Measurements from ENCODE around the gene DNAJC15. TPM values are rescaled to one million over a fixed set of nuclear protein-coding genes. Genes with fewer than 3 reads are reported as not detected.

The DNAJC15 gene
- total and polyA plus RNA-seq, 2 donors (not counting 3 experiments of a cell fraction or from before 2014, with no cell fraction given): 21.8 to 40.8 TPM

DNA sequence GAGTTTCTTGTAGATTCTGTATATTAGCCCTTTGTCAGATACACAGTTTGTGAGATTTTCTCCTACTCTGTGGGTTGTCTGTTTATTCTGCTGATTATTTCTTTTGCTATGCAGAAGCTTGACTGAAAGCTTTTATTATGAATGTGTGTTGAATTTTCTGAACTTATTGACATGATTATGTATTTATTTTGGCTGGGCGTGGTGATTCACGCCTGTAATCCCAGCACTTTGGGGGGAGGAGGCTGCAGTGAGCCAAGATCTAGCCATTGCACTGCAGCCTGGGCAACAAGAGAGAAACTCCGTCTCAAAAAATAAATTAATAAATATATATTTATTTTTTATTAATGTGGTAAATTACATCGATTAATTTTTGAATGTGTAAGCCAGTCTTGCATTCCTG, 78.9 kb downstream of the DNAJC15 start:
- TF ChIP-seq, protein P1, sequence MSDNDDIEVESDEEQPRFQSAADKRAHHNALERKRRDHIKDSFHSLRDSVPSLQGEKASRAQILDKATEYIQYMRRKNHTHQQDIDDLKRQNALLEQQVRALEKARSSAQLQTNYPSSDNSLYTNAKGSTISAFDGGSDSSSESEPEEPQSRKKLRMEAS (IDR thresholded peaks at IDR 0.05; ENCODE audit: insufficient read depth, insufficient read length): no peak
- no peak for TF ChIP-seq FOS (IDR thresholded peaks at IDR 0.05; ENCODE audit: borderline replicate concordance, insufficient read depth, low read length)
- no peak for TF ChIP-seq POLR2A (IDR thresholded peaks at IDR 0.05; ENCODE audit: low read depth, low read length)
- TF ChIP-seq EZH2 (IDR thresholded peaks at IDR 0.05; ENCODE audit: borderline replicate concordance, low read depth, low read length, severe bottlenecking): no peak
- no peak for TF ChIP-seq GATA2 (IDR thresholded peaks at IDR 0.05; ENCODE audit: insufficient read depth, insufficient read length, low read depth, low read length)
- TF ChIP-seq, protein P2, sequence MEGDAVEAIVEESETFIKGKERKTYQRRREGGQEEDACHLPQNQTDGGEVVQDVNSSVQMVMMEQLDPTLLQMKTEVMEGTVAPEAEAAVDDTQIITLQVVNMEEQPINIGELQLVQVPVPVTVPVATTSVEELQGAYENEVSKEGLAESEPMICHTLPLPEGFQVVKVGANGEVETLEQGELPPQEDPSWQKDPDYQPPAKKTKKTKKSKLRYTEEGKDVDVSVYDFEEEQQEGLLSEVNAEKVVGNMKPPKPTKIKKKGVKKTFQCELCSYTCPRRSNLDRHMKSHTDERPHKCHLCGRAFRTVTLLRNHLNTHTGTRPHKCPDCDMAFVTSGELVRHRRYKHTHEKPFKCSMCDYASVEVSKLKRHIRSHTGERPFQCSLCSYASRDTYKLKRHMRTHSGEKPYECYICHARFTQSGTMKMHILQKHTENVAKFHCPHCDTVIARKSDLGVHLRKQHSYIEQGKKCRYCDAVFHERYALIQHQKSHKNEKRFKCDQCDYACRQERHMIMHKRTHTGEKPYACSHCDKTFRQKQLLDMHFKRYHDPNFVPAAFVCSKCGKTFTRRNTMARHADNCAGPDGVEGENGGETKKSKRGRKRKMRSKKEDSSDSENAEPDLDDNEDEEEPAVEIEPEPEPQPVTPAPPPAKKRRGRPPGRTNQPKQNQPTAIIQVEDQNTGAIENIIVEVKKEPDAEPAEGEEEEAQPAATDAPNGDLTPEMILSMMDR (IDR thresholded peaks at IDR 0.05; ENCODE audit: extremely low read depth in 1 of 2, insufficient read depth in 1 of 2, low read depth in 1 of 2, low read length in 2 of 2): no peak
- TF ChIP-seq JUN (IDR thresholded peaks at IDR 0.05; ENCODE audit: borderline replicate concordance, insufficient read depth, insufficient read length, low read depth): no peak
- TF ChIP-seq MYC (IDR thresholded peaks at IDR 0.05; ENCODE audit: low read depth, low read length): no peak
- no peak for TF ChIP-seq POLR2AphosphoS5 (IDR thresholded peaks at IDR 0.05; ENCODE audit: insufficient read depth, low read depth, low read length)
- Histone ChIP-seq H3K4me1 (ENCODE audit: control insufficient read depth, extremely low read depth, insufficient read depth, low read length) (no peaks in the 10 kb centered on the region), H3K27ac (ENCODE audit: insufficient read depth, low read depth, low read length) (no peak overlapping the region), H3K79me2 (ENCODE audit: control insufficient read depth, insufficient read depth, low read length) (peaks cover 19% of the 10 kb centered on the region), H3K27me3 (ENCODE audit: control insufficient read depth in 2 of 2, insufficient read depth in 2 of 2, low read length in 2 of 2) (no peaks in the 10 kb centered on the region), H3K9ac (replicated peaks; ENCODE audit: extremely low read depth, insufficient read depth, low read length) (no peak overlapping the region), H4K20me1 (replicated peaks; ENCODE audit: control insufficient read depth, extremely low read depth, insufficient read depth, low read length) (no peaks in the 10 kb centered on the region), H3K4me2 (ENCODE audit: insufficient read depth, low read length) (no peak overlapping the region), H3K4me3 (replicated peaks in 1 of 3; ENCODE audit: insufficient read depth in 1 of 3, low read depth in 1 of 3, low read length in 3 of 3) (no peak overlapping the region), H3K9me1 (replicated peaks; ENCODE audit: control insufficient read depth, extremely low read depth, insufficient read depth, low read length) (no peaks in the 10 kb centered on the region), H3K36me3 (ENCODE audit: control insufficient read depth in 2 of 2, extremely low read depth in 1 of 2, insufficient read depth in 2 of 2, low read length in 2 of 2) (no peaks in the 10 kb centered on the region), H3K9me3 (replicated peaks; ENCODE audit: control insufficient read depth, insufficient read depth, low read length) (no peaks in the 10 kb centered on the region), H2AFZ (ENCODE audit: low read depth, low read length) (no peak overlapping the region)
- BruUV-seq (replicated peaks): no TSS peak
- intact Hi-C loops (cut with micrococcal nuclease) (no loop called here), dilution Hi-C loops (cut with MboI; ENCODE audit: extremely low pct_ligation_motif_present, low sequenced_read_pairs) (no loop called here)
- ChIA-PET CTCF (no interaction called here), POLR2A (no interaction called here)
- DNase-seq (ENCODE audit: low read depth, low spot score) (no peak), FAIRE-seq (no peak)
